H1 (cell line): ENCODE data around the gene KCP. TPM values are rescaled to one million over a fixed set of nuclear protein-coding genes. Genes with fewer than 3 reads are reported as not detected.

ENCODE experiments used
- MAFK ChIP-seq: IDR thresholded peaks from 2 replicates; pipeline ENCODE4 v1.6.1; 2012; ENCODE audit warnings: low read depth, mild to moderate bottlenecking, improper control_type of control experiment, low read length
- SIN3A ChIP-seq, 2 experiments: IDR thresholded peaks in 1 of 2; conservative IDR thresholded peaks in 1 of 2; 2 replicates each; pipeline ENCODE4 v1.6.1; 2011 to 2012; ENCODE audit warnings: low read length in 2 of 2, improper control_type of control experiment in 1 of 2, low read depth in 1 of 2, mild to moderate bottlenecking in 1 of 2
- TAF1 ChIP-seq: IDR thresholded peaks from 2 replicates; pipeline ENCODE4 v1.6.1; 2011; ENCODE audit warnings: mild to moderate bottlenecking, low read depth, low read length
- polyA plus RNA-seq, 7 experiments: library from polyadenylated mRNA; depleted of rRNA in 3 of 7; stranded (reverse) in 5 of 7; unstranded in 2 of 7; fragments of >200 nt in 5 of 7; fragments of 200-250 nt in 2 of 7; gene quantifications; 1 replicate in 5 of 7; 2 replicates in 1 of 7; 4 replicates in 1 of 7; pipeline versions ENCODE4 v1.2.1 to v1.2.3, GENCODE V29; 2011 to 2013; ENCODE audit warnings: missing spikeins in 2 of 7, mixed read lengths in 2 of 7
- total RNA-seq: library from RNA; stranded (reverse); fragmentation: NEBNext Ultra II Directional; extraction: Animal tissue kit (Norgen Biotek cat#: 25700); gene quantifications from 2 replicates; pipeline ENCODE4 v1.2.1, GENCODE V29; 2021
- TF ChIP-seq, protein P1 (sequence below), 3 experiments: IDR thresholded peaks; 1 replicate in 2 of 3; 2 replicates in 1 of 3; pipeline versions ENCODE4 v1.5.1 to v1.6.1; 2011; ENCODE audit warnings: low read length in 3 of 3, mild to moderate bottlenecking in 3 of 3, inconsistent platforms in 2 of 3, low read depth in 1 of 3, moderate library complexity in 1 of 3; ENCODE audit not compliant: insufficient read depth in 1 of 3; ENCODE audit errors: control extremely low read depth in 1 of 3

Gene KCP
- total and polyA plus RNA-seq, 2 of the 8 experiments (the other 6 are each of a cell fraction or from before 2014, with no cell fraction given) = 1.3 to 2.0 TPM

DNA sequence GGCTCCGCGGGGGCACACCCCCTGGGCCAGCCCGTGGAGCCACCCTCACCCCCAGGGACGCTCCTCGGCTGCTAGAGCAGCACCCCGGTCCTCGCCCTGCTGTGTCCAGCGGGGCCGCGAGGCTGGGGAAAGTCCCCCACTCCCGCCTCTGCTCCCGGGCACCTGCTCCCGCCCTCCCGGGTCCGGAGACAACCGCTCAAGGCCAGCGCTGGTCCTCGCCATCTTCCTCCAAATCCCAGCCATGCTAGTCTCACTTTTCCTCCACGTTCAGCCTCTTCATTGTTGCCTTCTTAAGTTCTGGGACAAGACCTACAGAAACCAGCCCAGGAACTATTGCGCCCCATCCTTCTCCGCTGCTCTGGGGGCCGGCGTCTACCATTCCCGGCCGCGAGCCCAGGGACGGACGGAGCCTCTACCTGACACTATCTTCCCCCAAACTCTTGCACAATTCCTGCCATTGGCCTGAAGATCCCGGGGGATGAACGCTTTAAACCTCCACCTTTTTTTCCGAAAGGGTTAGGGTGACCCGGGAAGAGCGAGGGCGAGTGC, 4.8 kb upstream of the KCP start (continued):
- TF ChIP-seq TAF1 (no peak), SIN3A (conservative IDR thresholded peaks at IDR 0.05 in 1 of 2, IDR thresholded peaks at IDR 0.05 in 1 of 2; ENCODE audit: low read depth in 1 of 2, low read length in 2 of 2) (no peak), MAFK (no peak)
- TF ChIP-seq, protein P1, sequence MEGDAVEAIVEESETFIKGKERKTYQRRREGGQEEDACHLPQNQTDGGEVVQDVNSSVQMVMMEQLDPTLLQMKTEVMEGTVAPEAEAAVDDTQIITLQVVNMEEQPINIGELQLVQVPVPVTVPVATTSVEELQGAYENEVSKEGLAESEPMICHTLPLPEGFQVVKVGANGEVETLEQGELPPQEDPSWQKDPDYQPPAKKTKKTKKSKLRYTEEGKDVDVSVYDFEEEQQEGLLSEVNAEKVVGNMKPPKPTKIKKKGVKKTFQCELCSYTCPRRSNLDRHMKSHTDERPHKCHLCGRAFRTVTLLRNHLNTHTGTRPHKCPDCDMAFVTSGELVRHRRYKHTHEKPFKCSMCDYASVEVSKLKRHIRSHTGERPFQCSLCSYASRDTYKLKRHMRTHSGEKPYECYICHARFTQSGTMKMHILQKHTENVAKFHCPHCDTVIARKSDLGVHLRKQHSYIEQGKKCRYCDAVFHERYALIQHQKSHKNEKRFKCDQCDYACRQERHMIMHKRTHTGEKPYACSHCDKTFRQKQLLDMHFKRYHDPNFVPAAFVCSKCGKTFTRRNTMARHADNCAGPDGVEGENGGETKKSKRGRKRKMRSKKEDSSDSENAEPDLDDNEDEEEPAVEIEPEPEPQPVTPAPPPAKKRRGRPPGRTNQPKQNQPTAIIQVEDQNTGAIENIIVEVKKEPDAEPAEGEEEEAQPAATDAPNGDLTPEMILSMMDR (IDR thresholded peaks at IDR 0.05; ENCODE audit: control extremely low read depth in 1 of 3, insufficient read depth in 1 of 3, low read depth in 1 of 3, low read length in 3 of 3) = no peak
